GM21447 (cell line): ENCODE results near the gene MRPL36.
"Not testable (repeated sequence)": the region's sequence is repeated elsewhere in the genome, so short reads cannot be mapped to it uniquely, and the experiment has no call there.

Experiments
- ATAC-seq: cut with Tn5 transposase; IDR thresholded peaks from one replicate; pipeline ENCODE4 v1.9.1; 2021; ENCODE audit not compliant: unreplicated experiment

The MRPL36 gene

GRCh38 chr5:1797103-1797800, 2.4 kb downstream of the MRPL36 start:
- no peak for ATAC-seq

- no peak for ATAC-seq
These were observed 3.1 kb downstream of the MRPL36 start for GRCh38 chr5:1796371-1797102.

- no peak for ATAC-seq
These were observed 3.7 kb downstream of the MRPL36 start for GRCh38 chr5:1795931-1796330.

GRCh38 chr5:1795506-1795905, 4.1 kb downstream of the MRPL36 start:
- no peak for ATAC-seq

GRCh38 chr5:1794901-1795290, 4.7 kb downstream of the MRPL36 start:
- no peak for ATAC-seq

GRCh38 chr5:1793966-1794900, 5.4 kb downstream of the MRPL36 start:
- no peak for ATAC-seq

GRCh38 chr5:1793301-1793740, 6.3 kb downstream of the MRPL36 start:
- no peak for ATAC-seq

- peak; percentile 95 for ATAC-seq
These were observed 6.8 kb downstream of the MRPL36 start for GRCh38 chr5:1792842-1793266.

- ATAC-seq = no peak
These were observed 8.5 kb downstream of the MRPL36 start for GRCh38 chr5:1791176-1791575.

GRCh38 chr5:1789834-1790471, 9.7 kb downstream of the MRPL36 start:
- no peak for ATAC-seq

- not testable (repeated sequence) for ATAC-seq
These were observed 10.2 kb downstream of the MRPL36 start for GRCh38 chr5:1789438-1789833.

GRCh38 chr5:1788828-1789227, 10.8 kb downstream of the MRPL36 start:
- ATAC-seq = no peak

GRCh38 chr5:1788200-1788599, 11.4 kb downstream of the MRPL36 start:
- ATAC-seq = no peak

GRCh38 chr5:1787472-1788047, 12.1 kb downstream of the MRPL36 start:
- no peak for ATAC-seq

- no peak for ATAC-seq
These were observed 12.8 kb downstream of the MRPL36 start for GRCh38 chr5:1786621-1787471.

- ATAC-seq = no peak
These were observed 13.7 kb downstream of the MRPL36 start for GRCh38 chr5:1785984-1786383.

GRCh38 chr5:1785062-1785461, 14.6 kb downstream of the MRPL36 start:
- ATAC-seq = no peak

GRCh38 chr5:1784197-1785050, 15.2 kb downstream of the MRPL36 start:
- no peak for ATAC-seq

GRCh38 chr5:1783216-1783554, 16.5 kb downstream of the MRPL36 start:
- peak; percentile 71 for ATAC-seq
